Stimulated activated CD4-positive, alpha-beta T cell treated with anti-CD3 and anti-CD28 coated beads, Interleukin-15, amount 100 ng/mL, for 48 hours (primary cell): ENCODE results near the gene IL12B.
"Not testable (repeated sequence)": the region's sequence is repeated elsewhere in the genome, so short reads cannot be mapped to it uniquely, and the experiment has no call there.

Experiments
- DNase-seq, 2 donors: peaks; one replicate each; pipeline ENCODE4 v3.0.0-alpha.2; 2020; ENCODE audit warnings: low read depth in 2 of 2

The IL12B gene

GRCh38 chr5:159330131-159330800 is at the start of gene IL12B:
TSS of gene IL12B (minus strand) at chr5:159330487. CDS start at chr5:159326782, 3,705 bp downstream.
- DNase-seq, result no peak

GRCh38 chr5:159377653-159378052 is 47.4 kb upstream of the IL12B start:
- no peak for DNase-seq

GRCh38 chr5:159367866-159368265 is 37.6 kb upstream of the IL12B start:
- DNase-seq, result not testable (repeated sequence)

- not testable (repeated sequence) for DNase-seq
Measured at GRCh38 chr5:159366776-159367175, 36.5 kb upstream of the IL12B start.

GRCh38 chr5:159362220-159362619 is 31.9 kb upstream of the IL12B start:
- no peak for DNase-seq

- not testable (repeated sequence) for DNase-seq
Measured at GRCh38 chr5:159359871-159360270, 29.6 kb upstream of the IL12B start.

- DNase-seq, result no peak
Measured at GRCh38 chr5:159359408-159359807, 29.1 kb upstream of the IL12B start.

- no peak for DNase-seq
Measured at GRCh38 chr5:159353661-159354252, 23.5 kb upstream of the IL12B start.

GRCh38 chr5:159350644-159351043 is 20.4 kb upstream of the IL12B start:
- not testable (repeated sequence) for DNase-seq

GRCh38 chr5:159350216-159350615 is 19.9 kb upstream of the IL12B start:
- not testable (repeated sequence) for DNase-seq

GRCh38 chr5:159345861-159346260 is 15.6 kb upstream of the IL12B start:
- DNase-seq, result no peak

GRCh38 chr5:159345336-159345735 is 15.0 kb upstream of the IL12B start:
- no peak for DNase-seq

GRCh38 chr5:159343295-159344094 is 13.2 kb upstream of the IL12B start:
- no peak for DNase-seq

GRCh38 chr5:159342840-159343239 is 12.6 kb upstream of the IL12B start:
- DNase-seq, result no peak

GRCh38 chr5:159341906-159342310 is 11.6 kb upstream of the IL12B start:
- DNase-seq, result peak in 1 of 2 donors; percentile 31

GRCh38 chr5:159341145-159341544 is 10.9 kb upstream of the IL12B start:
- DNase-seq, result no peak

GRCh38 chr5:159340511-159340910 is 10.2 kb upstream of the IL12B start:
- DNase-seq, result no peak

GRCh38 chr5:159339460-159339859 is 9.2 kb upstream of the IL12B start:
- DNase-seq, result no peak

- DNase-seq, result no peak
Measured at GRCh38 chr5:159338118-159338517, 7.8 kb upstream of the IL12B start.

GRCh38 chr5:159337016-159337955 is 7.0 kb upstream of the IL12B start:
- peak in 1 of 2 donors; percentile 28 for DNase-seq

- no peak for DNase-seq
Measured at GRCh38 chr5:159336586-159336985, 6.3 kb upstream of the IL12B start.

GRCh38 chr5:159333545-159333925 is 3.2 kb upstream of the IL12B start:
- no peak for DNase-seq
